ENCODE data around the gene STK17A.

Gene STK17A

DNA sequence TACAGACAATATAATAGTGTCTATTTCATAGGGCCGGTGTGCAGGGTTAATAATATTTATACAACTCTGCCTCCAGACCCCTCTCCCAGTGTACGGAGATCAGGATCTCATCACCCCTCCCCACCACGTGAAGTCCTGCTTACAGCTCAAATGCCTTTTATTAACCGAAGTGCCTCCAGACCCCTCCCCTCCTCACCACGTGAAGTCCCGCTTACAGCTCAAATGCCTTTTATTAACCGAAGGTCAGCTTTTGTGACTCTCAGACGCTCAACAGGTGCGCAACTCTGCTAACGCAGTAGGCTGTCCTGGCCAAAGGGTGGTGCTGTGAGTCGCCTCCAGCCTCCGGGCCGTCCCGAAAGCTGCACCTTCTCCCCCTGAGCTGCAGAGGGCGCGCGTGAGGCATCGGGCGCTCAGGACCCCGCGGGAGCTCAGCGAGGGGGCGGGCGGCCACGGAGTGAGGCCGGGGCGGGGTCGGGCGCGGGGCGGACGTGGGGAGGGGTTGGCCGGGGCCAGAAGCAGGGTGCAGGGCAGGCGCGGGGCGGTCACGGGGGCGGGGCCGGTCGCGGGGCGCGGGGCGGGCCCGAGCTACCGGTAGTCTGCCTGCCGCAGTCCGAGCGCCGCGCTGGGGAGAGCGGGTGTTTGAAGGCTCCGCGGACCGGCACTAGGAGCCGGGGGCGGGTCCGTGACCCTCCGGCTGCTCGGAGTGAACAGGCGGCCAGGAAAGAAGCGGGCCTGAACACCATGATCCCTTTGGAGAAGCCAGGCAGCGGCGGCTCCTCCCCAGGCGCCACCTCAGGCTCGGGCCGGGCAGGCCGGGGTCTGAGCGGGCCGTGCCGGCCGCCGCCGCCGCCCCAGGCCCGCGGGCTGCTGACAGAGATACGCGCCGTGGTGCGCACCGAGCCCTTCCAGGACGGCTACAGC lies at the start of gene STK17A:
TSS of gene STK17A (plus strand) at position 606 of the 921 bp plus-strand sequence. CDS start at position 742, 136 bp downstream.
- peak; percentile 88 to 94 (median 92) for DNase-seq

GRCh38 chr7:43533801-43534479 lies 49.0 kb upstream of the STK17A start:
- DNase-seq = no peak

GRCh38 chr7:43535031-43535451 lies 47.9 kb upstream of the STK17A start:
- DNase-seq = no peak

- no peak for DNase-seq
Measured at GRCh38 chr7:43535810-43536585, 46.9 kb upstream of the STK17A start.

GRCh38 chr7:43536773-43537172 lies 46.1 kb upstream of the STK17A start:
- no peak for DNase-seq

DNA sequence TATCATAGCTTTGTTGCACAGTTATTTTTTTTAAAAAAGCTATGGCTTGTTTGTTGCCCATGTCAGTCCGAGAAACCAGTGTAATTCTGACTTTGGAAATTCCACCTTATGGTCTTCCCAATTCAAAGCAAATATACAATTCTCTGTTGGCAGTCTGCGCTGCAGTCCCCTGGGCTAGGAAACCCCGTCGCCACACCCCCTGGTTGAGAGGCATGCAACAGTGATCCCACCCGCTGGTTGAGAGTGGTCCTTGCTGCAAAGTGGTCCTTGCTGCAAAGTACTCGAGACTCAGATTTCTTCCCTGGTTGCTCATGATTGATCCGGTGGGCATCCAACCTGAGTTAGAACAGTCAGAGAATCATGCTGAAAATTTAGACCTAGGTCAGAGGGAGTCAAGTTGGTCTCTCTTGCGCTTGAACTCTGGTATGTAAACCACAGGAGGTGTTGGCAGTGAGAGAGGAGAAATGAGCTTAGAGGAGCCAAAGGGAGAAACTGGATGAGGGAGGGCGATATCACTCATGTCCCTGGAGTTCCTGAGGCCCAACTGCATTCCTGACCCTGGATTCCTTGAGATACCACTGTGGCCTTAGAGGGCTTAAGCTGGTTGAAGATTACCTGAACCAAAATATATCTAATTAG lies 45.0 kb upstream of the STK17A start:
- no peak for DNase-seq

DNA sequence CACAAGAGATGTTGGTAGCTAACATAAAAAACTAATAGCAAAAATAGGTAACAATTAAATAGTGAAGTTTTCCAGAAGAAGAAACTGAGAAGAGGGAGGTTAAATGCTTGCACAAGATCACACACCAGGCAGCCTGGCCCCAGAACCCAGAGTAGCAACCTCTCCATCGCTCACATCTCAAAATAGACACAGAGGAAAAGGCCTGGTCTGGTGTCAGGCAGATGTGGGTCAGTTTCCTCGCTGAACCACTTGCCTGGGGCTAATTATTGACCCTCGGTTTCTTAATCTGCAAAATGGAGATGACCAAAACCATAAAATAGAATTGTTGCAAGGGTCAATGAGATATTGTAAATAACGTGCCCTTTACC lies 44.5 kb upstream of the STK17A start:
- no peak for DNase-seq

DNA sequence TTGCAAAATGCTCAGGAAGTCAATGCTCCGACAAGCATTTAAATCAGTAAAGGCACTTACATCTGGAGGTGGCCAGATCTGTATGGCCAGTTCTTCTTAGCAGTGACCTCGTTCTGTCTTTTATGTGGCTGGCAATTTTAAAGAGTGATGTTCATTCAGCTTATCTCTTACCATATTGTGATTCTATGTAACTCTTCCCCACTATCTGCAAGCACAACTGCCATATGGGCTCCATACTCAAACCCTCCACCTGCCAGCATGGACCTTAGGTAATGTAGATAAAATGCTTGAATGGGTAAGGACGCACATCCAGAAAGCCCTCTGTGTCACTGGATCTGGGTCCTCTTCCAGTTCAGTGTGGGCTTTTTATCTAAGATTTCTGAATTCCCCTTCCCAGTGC lies 42.4 kb upstream of the STK17A start:
- DNase-seq = no peak

- no peak for DNase-seq
Measured at GRCh38 chr7:43542716-43543115, 40.2 kb upstream of the STK17A start.

DNA sequence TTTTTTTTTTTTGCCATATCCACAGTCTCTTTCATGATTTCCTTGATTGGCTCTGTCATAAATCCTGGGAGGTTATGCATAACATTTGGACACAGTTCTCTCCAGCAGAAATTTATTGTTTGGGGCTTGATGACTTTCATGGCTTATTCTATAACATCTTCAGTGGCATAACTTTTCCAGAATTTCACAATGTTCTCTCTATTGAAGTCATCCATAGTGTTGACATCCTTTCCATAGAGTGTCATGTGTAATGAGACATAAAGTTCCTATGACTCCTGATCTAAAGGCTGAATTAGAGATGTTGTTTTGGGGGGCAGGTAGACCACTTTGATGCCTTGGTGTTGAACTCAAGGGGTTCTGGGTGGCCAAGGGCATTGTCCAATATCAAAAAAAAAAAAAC lies 36.7 kb upstream of the STK17A start:
- no peak for DNase-seq

DNA sequence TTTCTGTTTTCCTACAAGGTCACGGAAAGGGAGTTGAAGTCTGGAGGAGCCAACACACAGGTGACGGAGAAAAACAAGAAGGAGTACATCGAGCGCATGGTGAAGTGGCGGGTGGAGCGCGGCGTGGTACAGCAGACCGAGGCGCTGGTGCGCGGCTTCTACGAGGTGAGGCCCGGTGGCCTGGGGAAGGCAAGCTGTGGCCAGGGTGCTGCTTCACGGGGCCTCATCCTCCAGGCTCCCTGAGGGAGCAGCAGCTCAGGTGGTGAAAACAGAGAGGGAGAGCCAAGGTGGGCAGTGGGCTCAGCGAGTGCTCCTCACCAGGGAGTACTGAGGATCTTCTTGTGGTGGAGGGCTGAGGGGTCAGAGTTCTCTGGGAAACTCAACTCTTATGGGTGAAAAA lies 32.5 kb upstream of the STK17A start:
- no peak for DNase-seq

DNA sequence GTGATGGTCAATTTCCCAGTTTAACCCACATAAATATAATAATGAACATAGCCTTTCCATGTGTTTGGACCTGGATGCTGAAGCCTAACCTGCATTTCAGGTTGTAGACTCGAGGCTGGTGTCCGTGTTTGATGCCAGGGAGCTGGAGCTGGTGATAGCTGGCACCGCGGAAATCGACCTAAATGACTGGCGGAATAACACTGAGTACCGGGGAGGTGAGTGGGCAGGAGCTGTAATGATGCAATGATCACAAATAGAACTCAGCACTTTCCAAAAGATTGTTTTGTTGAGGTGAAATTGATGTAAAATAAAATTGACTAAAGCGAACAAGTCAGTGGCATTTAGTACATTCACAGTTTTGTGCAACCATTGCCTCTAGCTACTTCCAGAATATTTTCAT lies 30.8 kb upstream of the STK17A start:
- no peak for DNase-seq

DNA sequence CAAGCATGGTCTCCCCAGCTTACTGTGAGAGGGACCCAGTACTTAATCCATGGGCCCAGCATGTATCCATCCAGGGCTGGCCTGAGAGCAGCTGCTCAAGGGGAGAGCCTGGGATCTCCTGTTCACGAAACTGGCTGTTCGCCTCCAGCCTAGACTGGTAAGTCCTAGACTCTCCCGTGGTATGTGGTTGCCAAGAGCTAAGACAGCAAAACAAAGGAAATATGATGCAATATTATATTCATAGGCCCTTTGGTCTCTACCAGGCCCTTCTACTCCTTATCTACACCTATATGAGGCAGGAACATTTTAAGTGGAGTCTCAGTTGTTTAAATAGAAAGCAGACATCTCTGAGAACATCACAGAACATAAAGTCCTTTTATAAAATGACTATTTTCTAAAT lies 28.9 kb upstream of the STK17A start:
- DNase-seq = no peak

DNA sequence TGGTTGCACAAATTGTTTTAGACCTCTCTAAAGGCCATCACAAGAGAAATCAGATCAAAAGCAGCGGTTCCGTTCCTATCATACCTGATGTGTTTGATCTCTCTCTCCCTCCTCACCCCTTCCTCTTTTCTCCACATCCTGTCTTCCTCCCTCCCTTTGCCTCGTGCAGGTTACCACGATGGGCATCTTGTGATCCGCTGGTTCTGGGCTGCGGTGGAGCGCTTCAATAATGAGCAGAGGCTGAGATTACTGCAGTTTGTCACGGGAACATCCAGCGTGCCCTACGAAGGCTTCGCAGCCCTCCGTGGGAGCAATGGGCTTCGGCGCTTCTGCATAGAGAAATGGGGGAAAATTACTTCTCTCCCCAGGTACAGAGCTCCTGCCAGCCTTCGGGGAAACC lies 28.5 kb upstream of the STK17A start:
- DNase-seq = no peak

- no peak for DNase-seq
Measured at GRCh38 chr7:43557831-43558495, 24.9 kb upstream of the STK17A start.

DNA sequence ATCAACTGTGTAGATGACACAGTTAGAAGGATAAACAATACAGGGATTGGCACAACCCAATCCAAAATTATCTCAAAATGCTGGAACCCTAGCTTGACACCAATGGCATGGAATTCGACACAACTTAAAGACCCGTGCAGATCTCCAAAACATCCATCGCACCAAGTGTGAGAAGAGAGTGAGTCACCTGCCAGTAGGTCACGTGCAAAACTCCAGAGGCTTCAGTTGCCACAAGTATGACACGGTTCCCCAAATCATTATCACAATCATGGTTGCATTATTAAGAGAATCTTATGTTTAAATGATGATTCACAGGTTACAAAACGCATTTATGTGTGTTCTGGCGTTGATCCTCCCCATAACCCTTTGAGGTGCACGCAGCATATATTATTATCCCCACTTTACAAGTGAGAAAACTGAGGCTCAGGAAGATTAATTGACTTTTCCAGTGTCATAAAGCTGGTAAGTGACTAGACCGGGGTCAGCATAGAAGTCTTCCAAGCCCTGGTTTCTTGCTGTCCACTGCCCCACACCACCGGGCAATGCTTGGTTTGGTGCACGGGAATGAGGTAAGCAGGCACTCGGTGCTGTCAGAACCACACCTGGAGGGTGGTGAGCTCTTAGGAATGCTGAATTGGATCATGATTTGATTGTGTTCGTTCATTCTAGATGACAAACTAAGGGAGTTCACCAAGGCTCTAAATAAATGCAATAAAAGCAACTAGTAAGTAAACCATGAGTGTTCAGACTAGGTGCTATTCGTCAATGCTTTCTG lies 23.6 kb upstream of the STK17A start:
- no peak for DNase-seq

- no peak for DNase-seq
Measured at GRCh38 chr7:43559946-43560335, 23.0 kb upstream of the STK17A start.

GRCh38 chr7:43560742-43561330 lies 22.1 kb upstream of the STK17A start:
- no peak for DNase-seq

GRCh38 chr7:43562383-43562782 lies 20.5 kb upstream of the STK17A start:
- no peak for DNase-seq

DNA sequence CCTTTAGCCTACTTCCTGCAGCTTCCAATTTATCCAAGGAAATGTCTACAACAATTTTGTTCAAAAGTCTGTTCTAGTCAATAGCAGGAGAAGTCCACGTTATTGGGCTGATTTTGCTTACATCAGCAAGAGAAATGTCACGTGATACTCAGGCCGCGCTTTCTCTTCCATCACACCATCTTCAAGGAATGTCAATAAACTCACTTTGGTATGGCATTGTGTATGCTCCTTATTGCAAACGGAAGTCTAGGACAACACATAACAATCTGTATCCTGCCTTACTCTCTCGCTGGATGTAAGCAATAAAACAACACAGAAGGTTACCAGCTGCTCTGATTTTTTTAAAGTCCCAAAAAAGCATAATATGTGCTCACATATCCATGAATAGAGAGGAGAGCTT lies 17.1 kb upstream of the STK17A start:
- DNase-seq = no peak

- DNase-seq = no peak
Measured at GRCh38 chr7:43568529-43568928, 14.4 kb upstream of the STK17A start.
